HG02623 (cell line): ENCODE data around the gene GP2.

Experiments
- ATAC-seq: cut with Tn5 transposase; IDR thresholded peaks from one replicate; pipeline ENCODE4 v1.9.1; 2021; ENCODE audit warnings: moderate library complexity; ENCODE audit not compliant: unreplicated experiment

GP2 gene

DNA sequence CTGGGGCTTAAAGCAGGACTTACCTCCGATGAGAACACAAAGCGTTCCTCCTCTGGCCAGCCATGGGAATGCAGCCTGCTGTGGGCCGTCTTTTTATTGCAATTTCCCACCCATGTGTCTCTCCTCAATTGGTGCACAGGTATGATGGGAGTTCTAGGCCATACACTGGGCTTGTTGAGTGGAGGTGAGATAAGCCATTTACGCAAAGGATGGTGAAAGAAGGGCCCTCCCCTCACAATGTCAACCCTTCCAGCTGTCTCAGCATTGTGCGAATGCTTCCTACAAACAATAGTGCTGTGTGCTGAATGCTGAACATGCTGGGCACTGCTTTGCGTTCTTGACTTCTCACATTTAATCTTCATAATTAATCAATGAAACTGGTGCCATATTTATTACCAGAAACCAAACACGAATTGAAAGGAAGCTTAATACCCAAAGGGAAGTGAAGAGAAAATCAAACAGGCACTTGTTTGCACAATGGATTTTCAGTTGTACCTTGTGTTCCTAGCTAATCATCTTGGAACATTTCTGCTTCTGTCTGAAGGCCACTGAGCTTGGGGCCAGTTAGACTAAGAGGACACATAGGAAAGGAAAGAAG is at the start of gene GP2:
TSS of gene GP2 (minus strand) at position 70 of the 598 bp plus-strand sequence. CDS start 1,082 bp downstream, outside the sequence.
- ATAC-seq, result no peak

DNA sequence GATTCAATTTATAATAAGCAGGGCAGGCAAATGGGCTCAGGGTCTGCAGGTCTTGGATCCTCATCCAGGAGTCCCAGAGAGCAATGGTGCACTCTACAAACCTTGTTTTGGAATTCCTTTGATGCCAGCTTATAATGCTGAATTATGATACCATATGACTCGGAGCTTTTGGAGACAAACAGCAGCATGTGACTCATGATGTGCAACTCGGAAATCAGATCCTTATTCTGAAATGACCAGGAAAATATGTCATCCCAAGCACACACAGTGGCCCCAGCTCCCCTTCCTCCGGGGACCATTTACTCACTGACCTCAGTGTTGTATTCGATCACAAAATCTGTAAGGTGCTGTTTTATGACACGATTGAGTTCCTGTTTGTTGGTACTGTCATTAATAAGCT is 45.4 kb upstream of the GP2 start:
- ATAC-seq, result no peak

DNA sequence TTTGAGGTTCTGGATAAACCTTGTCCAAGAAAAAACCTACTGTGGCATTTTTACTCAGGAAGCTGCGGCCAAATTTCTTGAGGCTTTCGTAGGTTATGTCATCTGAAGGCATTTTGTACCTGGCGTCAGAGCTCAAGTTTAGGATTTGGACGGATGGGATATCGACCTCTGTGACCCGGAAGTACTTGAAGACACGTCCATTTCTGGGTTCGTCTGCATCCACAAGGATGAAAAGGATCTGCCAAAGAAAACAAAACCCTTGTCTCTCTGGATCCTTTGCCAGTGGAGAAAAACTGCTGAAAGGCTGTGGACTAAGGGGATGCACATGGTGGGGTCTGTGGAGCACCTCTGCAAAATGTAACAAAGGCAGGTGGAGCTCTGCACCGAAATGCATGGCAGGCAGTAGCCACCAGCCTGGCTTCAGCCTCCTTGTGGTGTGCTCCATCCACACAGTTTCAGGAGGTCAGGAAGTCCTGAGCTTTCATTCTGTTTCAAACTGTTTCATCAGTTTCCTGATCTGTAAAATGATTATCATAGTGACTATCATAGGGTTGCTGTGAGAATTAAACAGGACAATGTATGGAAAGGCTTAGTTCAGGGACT is 42.2 kb upstream of the GP2 start:
- ATAC-seq, result no peak

DNA sequence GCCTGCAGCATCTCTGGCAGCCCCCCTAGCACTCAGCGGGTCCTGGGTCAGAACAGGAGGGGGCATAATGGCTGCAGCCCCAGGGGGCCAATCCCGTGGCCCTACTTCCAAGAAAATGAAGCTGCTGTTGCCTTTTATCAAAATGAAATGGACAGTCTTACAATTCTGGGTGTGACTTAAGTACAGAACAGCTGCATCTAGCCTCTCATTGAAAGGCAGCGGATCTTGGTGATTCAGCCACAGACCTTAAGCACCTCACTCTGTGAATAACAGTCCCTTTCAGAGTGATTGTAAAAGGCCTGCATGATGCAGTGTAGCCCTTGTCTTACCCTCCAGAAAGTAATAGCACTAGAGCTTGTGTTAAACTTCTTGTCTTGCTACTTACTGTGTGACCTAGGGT is 36.7 kb upstream of the GP2 start:
- no peak for ATAC-seq

DNA sequence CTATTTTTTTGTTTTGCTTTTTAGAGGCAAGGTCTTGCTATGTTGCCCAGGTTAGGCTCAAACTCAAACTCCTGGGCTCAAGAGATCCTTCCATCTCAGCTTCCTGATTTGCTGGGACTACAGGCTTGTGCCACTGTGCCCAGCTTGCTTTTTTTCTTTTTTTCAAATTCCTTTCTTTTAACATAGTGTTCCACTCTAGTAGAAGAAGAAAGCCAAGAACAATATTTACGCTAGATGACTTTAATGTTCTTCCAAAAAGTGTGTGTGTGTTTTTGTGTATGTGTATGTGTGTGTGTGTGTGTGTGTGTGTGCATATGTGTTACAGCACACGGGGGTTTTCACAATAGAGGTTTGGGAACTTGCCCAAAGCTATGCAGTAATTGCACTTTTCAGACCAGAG is 35.9 kb upstream of the GP2 start:
- no peak for ATAC-seq

DNA sequence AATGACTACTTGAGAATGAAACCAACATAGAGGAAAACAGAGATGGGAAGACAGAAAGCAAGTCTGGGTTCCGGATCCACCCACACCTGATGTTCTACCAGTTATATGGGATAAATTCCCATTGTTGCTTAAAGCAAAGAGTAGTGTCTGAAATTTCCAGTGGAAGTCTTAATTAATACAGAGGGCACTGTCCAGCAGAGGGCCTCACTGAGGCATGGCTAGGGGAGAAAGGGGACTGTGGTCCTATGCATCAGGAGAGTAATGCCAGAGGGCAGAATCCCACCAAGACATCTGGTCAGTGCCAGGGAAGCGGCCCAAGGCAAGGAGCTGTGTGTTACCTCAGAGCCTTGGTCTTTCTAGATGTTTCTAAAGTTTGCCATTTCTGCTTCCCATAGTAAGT is 32.7 kb upstream of the GP2 start:
- no peak for ATAC-seq

DNA sequence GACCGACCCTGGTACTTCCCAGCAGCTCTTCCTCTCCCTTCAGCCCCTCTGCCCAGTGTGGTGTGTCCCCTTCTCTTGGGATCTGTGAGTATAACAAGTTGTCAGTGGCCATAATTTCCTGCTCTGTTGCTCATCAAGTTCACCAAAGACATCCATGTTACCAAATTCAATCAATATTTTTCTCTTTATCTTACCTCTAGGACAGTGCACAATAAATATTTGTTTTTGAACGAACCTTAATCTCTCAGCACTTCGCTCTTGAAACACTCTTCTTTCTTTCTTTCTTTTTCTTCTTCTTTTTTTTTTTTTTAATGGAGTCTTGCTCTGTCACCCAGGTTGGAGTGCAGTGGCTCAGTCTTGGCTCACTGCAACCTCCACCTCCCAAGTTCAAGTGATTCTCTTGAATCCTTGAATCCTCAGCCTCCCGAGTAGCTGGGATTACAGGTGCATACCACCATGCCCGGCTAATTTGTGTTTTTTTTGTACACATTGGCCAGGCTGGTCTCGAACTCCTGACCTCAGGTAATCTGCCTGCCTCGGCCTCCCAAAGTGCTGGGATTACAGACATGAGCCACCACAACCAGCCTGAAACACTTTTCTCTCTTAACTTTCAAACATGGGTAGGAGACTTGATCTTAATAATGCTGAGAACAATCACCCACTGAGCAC is 27.9 kb upstream of the GP2 start:
- ATAC-seq, result no peak

DNA sequence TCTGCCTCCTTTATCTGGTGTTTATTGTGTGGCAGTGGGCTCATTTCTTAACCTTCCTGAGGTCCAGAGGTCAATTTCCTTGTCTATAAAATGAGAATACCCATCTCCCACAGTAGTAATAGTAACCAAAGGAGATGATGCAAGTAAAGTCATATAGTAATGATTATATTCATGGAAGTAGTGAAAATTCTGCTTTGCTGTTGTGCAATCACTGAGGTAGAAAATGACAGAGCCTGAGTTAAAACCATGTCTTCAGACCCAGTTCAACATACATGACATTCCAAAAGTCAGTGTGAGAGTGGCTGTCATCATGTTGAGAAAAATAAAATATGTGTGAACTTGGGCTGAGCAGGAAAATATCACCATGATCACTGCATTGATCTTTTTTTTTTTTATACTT is 26.1 kb upstream of the GP2 start:
- no peak for ATAC-seq

DNA sequence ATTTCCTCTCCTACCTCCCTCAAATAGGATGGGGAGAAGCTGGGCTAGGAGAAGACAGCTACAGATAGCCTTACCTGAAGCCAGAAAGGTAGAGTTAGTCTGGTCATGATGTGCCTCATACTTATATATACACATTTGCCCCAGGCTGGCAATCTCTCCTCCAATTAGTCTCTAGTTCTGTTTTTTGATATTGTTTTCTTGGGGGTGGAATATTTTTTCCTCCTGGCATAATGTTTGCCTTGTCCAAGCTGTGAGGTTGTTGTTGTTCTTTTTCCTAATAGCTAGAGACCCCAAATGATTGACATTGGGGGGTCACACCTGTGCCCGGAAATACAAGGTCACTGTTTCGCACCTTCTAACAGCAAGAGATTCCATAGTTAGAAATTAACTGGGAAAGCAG is 25.3 kb upstream of the GP2 start, which contains the start of gene UMOD:
TSS of gene UMOD (minus strand) at position 101 of the 400 bp plus-strand sequence. CDS start 1,978 bp downstream, outside the sequence.
- ATAC-seq, result no peak

DNA sequence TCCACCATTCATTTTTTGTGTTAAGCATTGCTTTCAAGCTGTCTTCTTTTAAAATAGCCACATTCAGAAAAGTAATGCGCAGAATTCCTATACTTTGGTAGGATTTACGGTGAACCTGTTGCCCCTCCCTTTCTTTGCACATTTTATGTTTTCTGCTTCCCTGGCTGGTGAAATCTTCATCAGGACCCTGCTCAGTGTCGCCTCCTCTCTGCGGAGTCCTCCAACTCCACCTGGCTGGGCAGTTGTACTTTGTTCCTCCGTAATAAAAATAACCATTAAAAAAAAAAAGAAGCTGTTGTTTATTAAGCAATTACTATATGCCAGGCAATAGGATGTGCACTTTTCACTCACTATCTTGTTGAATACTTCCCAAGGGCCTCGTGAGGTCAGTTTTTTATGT is 22.3 kb upstream of the GP2 start:
- ATAC-seq, result no peak

DNA sequence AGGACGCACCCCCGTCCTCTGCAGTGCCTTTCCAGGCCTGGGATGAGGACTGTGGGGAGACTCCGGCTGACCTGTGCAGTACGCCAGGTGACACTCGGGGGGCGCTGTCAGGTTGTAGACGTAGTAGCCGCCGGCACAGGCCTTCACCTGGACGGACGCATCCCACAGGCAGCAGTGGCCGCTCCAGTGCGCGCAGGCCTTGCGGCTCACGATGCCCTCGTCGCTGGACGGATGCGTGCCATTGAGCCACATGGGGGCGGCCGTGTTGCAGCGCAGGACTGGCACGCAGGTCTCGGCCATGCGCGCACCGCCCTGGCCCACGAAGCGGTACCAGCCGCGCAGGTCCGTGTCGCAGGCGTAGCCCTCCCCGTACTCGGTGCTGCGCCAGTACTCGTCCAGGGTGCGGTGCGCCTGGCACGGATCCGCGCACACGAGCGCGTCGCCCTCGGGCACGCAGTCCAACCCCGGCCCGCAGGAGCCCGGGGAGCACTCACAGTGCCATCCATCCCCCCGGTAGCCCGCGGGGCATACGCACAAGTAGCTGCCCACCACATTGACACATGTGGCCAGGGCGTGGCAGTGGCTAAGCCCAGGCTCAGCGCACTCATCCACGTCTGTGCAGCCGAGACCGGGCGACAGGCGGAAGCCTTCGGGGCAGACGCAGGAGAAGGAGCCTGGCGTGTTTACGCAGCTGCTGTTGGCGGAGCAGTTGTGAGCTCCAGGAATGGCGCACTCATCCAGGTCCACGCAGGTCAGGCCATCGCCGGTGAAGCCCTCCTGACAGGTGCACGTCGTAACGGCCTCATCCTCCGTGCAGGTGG is 21.3 kb upstream of the GP2 start:
- no peak for ATAC-seq

DNA sequence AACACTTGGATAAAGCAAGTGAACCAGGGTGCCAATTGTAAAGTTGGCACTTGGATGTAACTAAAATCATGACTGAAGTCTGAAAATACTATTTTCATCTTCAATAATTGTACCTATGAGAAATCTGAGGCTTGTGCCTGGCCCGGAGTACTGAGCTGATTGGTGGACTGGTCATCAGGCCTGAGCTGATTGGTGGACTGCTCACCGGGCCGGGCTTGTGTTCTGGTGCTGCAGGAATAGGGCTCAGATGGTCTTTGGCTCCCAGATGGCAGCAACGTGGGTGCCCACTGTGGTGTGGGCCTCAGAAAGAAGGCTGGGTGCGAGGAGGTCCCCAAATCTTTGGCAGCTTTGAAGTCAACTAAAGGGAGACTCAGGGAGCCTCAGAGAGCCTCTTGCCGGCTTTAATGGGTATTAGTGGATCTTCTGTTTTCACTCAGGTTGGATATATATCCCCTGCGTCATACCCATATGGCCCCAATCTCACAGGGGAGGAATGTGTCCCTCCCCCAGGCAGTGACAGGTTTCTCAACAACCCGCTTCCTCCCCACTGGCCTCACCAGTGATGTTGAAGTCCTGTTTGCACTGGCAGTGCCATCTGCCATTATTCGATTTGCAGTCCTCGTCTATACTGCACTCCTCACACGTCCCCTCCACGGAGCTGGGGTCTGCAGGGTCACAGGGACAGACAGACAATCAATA is 20.5 kb upstream of the GP2 start:
- ATAC-seq, result no peak

DNA sequence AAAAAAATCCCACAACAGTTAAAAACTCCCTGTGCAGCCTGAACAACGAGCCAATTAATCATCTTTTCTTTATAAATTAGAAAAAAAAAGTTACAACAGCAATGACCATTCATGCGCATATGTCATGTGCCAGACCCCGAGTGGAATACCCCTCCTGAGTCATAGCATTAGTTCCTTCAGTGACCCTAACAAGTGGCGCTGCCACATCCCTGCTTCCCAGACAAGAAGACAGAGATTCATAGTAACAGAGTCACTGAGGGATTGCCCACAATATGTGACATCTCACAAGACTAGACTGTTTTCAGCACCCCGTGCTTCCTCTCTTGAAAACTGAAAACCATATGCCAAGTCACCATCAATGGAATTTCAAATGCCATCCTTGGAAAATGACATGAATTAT is 17.3 kb upstream of the GP2 start:
- no peak for ATAC-seq

DNA sequence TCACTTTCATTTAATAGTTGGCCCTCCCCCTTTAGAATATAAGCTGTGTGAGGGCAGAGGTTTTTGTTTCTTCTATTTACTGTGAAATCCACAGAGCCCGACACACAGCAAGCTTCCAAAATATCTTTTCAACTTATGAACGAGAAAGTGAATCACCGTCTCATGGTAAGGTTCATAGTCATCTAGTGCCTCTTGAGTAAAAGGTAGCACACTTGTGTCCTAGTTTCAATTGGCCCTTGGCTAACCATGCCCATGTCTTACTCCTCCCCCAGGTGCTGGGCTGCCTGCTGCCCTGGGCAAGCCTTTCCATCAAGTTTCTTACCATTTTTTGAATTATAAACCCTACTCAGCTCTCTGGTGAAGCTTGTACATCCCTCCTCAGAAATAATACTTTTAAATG is 12.4 kb upstream of the GP2 start:
- ATAC-seq, result no peak

DNA sequence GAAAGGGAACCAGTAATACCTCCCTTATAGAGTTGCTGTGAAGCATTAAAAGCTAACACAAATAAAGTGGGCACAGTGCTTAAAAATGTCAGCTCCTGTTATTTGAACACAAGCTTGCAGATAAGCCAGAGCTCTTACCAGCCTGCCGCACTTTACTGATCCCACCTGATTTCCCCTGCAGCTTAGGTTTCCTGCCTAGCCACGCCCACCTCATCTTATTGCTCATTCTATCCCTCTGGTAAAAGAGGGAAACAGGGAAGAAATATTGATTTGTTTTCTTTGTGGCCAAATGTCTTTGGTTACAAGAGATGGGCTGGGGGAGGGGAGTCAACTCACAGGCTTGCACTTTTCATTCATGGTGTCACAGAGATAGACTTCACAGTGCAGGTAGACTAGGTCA is 9.6 kb upstream of the GP2 start:
- ATAC-seq, result no peak

DNA sequence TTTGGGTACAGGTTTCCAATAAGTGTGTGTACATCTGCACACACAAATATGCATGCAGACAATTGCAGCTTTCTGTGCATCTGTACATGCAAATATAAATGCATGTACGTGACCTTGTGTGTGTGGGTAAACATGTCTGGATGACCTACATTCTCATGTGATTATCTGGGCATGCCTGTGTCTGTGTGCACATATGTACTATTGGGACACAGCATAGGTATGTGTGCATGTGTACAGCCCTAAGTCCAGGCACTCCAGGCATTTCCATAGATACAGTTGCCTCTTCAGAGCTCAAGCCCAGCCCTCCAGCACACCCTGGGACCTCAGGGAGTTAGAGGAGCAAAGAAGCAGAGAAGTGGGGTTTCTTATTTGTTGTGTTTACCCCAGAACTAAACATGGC is 7.1 kb upstream of the GP2 start:
- no peak for ATAC-seq

DNA sequence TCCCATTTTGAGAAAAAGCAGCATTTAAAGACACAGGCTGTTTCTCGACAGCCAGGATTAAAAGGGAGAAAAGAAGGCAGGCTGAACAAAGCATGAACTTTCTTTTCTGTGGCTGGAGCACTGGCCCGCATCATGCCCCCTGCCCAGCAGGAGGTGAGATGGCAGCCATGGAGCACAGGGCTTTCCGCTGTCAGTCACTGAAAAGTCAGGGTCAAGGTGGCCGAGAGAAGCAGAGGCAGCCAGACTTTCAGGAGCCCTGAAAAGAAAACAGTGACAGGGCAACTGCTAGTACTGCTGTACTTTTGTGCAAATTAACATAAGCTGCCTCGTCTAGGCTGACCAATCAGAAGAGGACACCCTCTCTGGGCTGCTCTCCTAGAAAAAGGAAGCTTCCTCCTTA is 5.8 kb upstream of the GP2 start:
- no peak for ATAC-seq

DNA sequence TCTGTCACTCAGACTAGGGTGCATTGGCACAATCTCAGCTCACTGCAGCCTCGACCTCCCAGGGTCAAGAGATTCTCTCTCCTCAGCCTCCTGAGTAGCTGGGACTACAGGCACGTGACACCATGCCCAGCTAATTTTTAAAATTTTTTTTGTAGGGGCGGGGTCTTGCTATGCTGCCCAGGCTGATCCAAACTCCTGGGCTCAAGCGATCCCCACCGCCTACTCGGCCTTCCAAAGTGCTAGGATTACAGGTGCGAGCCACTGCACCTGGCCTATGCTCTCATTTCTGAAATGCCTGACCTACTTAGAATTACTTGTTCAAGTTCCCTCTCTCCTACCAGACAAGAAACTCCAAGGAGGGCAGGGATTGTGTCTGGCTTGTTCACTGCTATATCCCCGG is 5.1 kb upstream of the GP2 start:
- ATAC-seq, result no peak

DNA sequence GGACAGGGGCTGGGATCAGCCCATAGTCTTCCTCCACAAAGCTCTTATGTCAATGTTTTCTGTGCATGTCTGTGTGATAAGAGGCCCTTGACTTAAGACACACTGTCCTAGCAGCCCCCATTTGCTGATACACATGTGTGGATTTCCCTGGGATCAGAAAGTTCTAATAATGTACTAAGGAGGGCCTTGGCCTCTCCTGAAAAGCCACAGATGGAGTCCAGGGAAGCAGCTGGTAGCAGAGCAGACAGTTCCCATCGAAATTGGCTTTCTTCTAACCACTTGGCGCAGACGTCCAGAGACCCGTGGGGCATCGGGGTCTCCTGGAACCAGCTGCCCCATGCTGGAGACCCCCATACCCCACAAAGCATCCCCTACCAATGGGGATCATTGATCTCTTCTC is 4.3 kb upstream of the GP2 start:
- no peak for ATAC-seq

DNA sequence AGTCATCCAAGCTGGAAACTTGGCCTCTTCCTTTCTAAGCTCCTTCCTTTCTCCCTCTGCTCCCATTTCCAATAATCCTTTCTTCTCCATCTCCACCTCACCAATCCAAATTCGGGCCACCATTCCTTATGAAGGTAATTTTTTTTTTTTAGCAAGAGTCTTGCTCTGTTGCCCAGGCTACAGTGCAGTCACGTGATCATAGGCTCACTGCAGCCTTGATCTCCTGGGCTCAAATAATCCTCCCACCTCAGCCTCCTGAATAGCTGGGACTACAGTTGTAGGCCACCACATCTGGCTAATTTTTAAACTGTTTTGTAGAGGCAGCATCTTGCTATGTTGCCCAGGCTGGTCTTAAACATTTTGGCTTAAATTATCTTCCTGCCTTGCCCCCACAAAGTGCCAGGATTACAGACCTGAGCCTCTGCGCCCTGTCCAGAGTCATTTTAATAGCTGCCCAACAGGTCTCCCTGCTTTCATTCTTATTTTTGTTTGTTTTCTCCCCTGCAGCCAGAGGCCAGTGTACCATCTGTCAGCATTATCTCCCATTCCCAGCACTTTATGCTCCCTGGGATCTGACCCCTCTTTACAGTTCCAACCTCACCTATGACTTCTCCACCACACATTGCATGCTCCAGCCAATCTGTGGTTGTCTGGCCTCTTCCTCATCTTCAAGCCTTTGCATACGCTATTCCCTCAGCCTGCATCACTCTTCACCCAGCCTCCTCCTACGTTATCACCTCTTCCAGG is 2.3 kb upstream of the GP2 start:
- ATAC-seq, result no peak
